ENCODE data around the gene ITK. TPM values are rescaled to one million over a fixed set of nuclear protein-coding genes. Genes with fewer than 3 reads are reported as not detected.

Gene ITK
- total RNA-seq, 1 donor from 2014 or later: 0.36 TPM

DNA sequence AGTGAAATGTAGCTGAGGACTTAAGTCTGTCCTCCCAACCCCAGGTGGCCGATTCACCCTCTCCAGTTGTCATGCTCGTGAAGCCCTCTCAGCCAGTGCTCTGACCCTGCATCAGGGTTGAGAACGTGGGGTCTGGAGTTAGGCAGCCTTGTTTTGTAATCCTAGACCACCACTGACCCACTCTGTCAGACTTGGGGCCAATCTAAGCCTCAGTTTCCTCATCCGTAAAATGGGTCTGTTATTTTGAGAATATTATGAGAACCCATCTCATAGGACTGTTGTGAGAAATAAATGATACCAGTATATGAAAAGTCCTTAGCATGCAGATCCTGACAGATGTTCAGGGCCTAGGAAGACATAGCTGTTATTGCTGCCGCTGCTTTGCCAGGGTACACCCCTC, 122.4 kb downstream of the ITK start:
- Histone ChIP-seq H3K4me1 (peaks cover 18% of the 10 kb centered on the region), H3K27ac (replicated peaks) (no peak overlapping the region), H3K4me3 (no peak overlapping the region), H3K9me3 (replicated peaks) (no peaks in the 10 kb centered on the region), H3K27me3 (ENCODE audit: low read depth) (no peaks in the 10 kb centered on the region), H3K36me3 (peaks cover 4% of the 10 kb centered on the region)
- no peak for DNase-seq
- intact Hi-C loops (cut with micrococcal nuclease): no loop called here
- TF ChIP-seq, protein P1, sequence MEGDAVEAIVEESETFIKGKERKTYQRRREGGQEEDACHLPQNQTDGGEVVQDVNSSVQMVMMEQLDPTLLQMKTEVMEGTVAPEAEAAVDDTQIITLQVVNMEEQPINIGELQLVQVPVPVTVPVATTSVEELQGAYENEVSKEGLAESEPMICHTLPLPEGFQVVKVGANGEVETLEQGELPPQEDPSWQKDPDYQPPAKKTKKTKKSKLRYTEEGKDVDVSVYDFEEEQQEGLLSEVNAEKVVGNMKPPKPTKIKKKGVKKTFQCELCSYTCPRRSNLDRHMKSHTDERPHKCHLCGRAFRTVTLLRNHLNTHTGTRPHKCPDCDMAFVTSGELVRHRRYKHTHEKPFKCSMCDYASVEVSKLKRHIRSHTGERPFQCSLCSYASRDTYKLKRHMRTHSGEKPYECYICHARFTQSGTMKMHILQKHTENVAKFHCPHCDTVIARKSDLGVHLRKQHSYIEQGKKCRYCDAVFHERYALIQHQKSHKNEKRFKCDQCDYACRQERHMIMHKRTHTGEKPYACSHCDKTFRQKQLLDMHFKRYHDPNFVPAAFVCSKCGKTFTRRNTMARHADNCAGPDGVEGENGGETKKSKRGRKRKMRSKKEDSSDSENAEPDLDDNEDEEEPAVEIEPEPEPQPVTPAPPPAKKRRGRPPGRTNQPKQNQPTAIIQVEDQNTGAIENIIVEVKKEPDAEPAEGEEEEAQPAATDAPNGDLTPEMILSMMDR (IDR thresholded peaks at IDR 0.05; ENCODE audit: borderline replicate concordance): no peak

DNA sequence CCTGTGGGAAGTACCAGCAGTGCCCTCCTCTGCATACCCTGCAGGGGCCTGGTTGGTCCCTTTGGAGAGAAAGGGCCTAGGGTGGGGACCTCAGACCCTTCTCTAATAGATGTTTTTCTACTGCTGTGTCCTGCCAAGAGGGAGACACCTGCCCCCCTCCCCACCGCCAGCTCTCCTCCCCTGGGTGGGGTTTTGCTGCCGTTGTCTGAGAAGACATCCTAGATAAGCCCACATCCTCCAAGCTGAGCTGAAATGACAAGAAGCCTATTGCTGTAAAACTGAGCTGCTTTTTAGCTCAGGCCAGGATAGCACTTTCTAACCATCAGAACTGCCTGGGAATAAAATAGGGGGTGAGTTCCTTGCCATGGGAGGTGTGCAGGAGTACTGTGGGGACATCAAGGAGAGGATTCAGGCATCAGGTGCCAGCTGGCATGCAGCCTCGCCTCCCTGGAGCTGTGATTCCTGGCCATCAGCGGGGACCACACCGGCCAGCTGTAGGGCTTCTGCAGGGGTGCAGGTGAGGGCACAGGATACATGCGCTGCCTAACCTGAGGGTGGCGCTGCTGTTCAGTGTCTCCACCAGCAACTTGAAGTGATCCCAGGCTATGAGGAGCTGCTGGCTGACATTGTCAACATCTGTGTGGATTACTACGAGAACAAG, 123.2 kb downstream of the ITK start:
- H3K27me3 ChIP-seq (ENCODE audit: low read depth): no peaks in the 10 kb centered on the region
- TF ChIP-seq, protein P1 (IDR thresholded peaks at IDR 0.05; ENCODE audit: borderline replicate concordance): peak; percentile 61
- peaks cover 21% of the 10 kb centered on the region for H3K4me1 ChIP-seq
- DNase-seq: peak; percentile 71
- no peaks in the 10 kb centered on the region for H3K9me3 ChIP-seq (replicated peaks)
- H3K36me3 ChIP-seq: peaks cover 4% of the 10 kb centered on the region
- H3K4me3 ChIP-seq: no peak overlapping the region
- intact Hi-C loops (cut with micrococcal nuclease): no loop called here
- H3K27ac ChIP-seq (replicated peaks): peak overlapping the region; percentile 64

Other genes with a start within 250 kb of the ITK start
- gene TIMD4, start 217.6 kb upstream of the ITK start, total RNA-seq: not detected
- not detected for gene HAVCR1, start 121.7 kb upstream of the ITK start, total RNA-seq
- 3.1 TPM for gene HAVCR2, start 71.8 kb upstream of the ITK start, total RNA-seq
- 10.3 TPM for gene MED7, start 38.0 kb upstream of the ITK start, total RNA-seq
- gene GARIN3, start 14.6 kb upstream of the ITK start, total RNA-seq: not detected
- 28.2 TPM for gene CYFIP2, start 85.3 kb downstream of the ITK start, total RNA-seq

Measured in left ventricle myocardium inferior (tissue), 1 donor.